CD4-positive, alpha-beta T cell treated with Interleukin-10 for 1 hour (primary cell): ENCODE results near the gene PGF.

Source experiments
- DNase-seq: peaks from one replicate; pipeline ENCODE4 v3.0.0-alpha.2; 2020

Gene PGF

DNA sequence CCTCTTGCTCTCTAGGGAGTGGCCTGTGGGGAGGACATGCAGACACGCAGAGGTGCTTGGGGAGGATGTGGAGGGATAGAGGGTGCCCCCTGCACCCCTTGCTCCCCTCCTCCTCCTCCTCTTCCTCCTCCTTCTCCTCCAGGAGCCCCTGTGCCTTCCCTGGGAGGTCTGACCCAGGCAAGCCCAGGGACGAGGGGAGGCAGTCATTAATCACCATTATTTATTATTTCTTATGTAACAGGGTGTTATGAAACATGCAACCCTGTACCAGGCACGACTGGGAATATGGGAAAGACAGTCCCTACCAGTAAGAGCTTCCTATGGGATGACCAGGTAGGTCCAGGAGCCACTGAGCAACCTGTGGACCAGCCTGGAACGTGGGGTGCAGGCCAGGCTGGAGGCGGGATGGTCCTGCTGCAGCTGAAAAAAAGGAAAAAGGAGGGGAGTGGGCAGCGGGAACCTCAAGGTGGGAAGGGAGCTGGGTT, 22.5 kb upstream of the PGF start:
- DNase-seq, result no peak

DNA sequence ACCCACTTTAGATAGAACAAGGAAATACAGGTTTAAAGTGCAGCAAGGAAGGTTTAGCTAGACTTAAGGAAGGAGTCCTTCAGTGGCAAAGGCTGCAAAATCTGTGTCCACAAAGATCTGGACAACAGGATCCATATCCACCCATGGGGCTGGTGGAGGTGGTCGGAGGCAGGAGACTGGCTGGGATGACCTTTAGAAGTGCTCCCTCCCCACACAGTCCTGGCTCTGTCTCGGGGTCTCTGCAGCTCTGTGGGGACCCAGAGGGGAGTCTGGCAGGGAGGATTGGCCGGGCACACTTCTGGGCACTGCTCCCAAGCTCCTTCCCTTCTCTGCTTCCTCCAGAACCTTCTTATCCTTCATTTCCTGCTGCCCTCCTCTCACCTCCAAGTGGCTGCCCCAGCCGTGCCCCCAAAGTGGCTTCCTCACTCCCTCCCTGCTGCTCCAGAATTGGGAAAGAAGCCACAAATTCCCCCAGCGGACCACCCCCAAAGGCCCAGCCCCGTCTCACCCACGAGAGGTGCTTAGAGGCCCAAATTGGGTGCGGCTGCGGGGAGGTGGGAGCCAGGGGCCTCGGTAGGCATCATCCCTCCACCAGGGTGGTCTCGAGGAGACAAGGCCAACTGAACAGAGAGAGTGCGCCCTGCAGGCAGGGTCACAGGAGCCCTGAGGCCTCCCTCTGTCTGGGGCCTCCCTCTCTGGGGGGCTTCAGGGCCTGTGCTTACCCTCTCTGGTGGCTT, 21.9 kb upstream of the PGF start:
- no peak for DNase-seq

DNA sequence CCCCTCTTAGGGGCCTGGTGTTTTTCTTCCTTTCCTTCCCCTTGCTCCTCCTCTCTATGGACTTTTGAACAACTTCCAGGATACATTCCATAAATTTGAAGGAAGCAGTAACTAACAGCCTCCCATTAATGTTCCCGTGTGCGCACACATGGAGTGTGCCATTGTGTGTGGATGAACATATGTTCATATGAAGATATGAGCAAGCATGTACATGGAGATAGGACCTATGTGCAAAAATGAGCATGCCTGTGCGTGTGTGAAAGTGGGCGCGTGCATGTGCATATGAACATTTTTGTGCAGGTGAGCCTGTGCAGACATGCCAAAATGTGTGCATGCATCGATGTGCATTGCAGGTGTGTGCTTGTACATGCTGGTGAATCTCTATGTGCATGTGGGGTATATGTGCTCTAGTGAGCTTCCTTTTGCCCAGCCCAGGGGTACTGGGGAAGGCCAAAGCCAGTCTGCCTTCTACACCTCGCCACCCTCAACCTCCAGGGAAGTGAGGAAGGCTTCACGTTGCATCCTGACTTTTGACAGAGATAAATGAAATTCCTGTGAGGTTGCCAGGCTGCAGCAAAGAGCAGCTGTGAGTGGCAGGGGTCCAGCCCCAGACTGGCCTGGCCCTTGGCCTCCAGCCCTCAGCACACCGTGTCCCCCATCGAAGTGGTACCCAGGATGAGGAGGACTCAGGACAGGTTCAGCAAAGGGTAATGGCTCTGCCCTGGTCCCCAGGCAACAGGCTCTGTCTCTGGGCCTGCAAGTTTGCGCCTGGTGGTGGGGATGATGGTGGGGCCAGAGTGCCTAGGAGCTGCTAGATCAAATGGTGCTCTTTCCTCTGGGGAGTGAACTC, 21.1 kb upstream of the PGF start:
- no peak for DNase-seq

DNA sequence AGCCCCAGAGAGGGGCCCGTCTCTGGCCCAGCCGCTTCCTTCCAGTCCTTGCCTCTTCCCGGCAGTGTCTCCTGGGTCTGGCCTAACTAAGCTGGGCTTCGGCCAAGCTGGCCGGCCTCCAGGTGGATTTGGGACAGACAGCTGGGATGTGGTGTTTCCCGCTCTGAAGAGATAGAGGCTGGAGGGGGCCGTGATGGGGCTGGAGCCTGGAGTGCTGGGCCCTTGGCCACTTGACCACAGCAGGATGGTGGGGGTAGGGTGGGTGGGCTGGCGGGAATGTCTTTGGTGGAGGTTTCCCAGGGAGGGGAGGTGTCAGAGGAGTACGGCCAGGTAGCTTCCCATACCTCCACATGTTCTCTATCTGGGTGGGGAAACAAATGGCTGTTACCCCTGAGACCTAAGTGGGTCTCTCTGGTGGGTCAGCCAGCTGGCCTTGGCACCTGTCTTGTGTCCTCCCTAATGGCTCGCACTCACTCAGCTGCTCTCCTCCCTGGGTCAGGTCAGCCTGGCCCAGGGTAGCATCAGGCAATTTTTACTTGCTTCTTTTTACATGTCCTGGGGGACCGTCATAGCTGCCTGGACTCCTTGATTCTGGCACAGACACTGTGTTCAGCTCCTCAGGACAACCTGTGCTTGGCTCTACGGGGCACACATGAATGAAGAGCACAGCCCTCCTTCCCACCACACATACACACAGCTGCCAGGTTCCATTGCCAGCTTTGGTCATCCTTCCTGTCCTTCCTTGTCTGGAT, 19.8 kb upstream of the PGF start:
- DNase-seq, result no peak

DNA sequence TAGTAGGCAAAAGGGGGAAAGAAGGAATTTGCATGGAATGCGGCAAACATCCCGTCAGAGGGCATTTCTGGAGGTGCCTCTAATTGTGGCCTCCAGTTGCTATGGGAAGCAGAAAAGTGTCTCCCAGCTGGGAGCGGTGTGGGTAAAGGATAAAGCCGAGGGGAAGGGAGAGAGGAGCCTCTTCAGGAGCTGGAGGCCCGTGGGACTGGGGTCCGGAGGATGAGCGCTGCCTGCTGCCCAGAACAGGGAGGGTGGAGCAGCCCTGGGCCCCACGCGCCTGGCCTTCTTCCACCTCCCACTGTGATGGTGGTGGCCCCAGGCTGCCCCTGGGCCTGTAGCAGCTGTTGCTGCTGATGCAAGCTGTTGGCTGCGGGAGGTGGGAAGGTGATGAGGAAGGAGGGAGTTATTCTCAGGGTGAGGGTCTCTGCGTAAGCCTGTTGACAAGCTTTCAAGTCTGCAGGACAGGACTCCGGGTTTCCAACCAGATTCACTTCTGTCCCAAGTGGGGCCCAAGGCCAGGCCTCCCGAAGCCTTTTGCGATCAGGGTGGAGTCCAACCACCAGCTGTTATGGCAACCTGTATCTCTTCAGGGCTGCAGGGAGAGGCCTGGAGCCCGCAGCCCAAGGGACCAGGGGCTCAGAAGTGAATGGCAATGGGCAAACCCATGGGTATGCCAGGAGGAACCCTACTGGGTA, 19.1 kb upstream of the PGF start:
- no peak for DNase-seq

DNA sequence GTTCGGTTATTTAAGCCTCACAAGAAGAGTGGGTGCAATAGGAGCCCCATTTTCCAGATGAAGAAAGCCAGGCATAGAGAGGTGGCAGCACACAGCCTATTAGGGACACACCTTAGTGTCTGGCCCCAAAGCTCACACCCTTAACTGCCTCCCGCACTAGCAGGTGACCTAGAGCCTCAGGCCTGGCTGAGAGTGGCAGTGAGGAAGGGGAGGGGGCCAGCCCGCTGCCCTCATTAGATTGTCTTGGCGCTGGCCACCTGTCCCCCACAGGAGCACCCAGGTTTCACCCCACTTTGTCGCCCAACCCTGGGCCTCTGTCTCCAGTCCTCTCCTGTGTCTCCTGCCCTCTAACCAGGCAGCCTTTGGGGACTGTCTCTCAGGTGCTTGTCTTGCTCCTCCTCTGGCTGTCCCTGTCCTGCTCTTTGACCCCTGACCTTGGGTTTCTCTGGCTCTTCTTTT, 18.5 kb upstream of the PGF start:
- DNase-seq, result no peak

DNA sequence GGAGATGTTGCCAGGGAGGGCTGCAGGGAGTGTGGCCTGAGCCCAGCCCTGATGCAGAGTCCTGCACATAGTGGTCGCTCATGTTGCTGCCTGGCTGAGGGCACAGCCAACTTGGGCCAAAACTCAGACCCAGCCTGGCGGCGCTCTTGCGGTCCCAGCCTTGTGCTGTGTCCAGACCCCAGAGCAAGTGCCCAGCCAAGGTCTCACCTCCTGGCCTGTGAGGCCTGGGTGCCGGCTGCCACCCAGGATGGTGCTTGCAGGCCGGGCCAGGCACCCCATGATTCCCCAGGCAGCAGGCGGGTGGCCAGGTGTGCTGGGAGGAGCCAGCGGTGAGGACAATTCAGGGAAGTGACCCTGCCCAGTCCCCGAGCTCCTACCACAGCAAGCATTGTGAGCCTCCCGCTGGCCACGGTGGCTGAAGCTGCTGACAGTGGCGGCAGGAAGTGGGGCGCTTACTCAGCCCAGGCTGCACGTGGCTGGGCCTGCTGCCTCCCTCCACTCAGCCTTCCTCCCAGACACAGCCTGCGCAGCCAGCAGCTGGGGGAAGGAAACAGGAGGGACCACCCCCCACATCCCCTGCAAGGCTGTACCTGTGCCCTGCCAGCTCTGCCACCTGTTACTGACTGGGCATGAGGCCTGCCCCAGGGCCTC, 17.7 kb upstream of the PGF start:
- no peak for DNase-seq

DNA sequence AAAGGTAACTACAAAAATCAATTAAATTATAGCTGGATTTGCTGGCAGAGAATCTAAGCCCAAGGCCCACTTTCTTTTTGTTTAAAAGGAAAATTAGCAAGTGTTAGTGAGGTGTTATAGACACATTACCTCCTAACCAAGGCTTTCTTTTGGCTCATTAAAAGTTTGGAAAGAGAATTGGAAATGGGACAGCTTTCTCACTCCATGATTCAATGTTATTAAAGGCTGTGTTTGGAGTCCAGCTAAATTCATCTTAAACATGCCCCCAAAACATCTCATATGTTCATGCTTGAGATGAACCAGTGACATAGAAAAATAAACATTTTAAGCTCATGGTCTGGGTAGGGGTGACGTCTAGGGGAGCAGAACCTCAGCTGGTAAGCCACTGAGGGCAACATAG, 13.4 kb upstream of the PGF start:
- DNase-seq, result no peak

DNA sequence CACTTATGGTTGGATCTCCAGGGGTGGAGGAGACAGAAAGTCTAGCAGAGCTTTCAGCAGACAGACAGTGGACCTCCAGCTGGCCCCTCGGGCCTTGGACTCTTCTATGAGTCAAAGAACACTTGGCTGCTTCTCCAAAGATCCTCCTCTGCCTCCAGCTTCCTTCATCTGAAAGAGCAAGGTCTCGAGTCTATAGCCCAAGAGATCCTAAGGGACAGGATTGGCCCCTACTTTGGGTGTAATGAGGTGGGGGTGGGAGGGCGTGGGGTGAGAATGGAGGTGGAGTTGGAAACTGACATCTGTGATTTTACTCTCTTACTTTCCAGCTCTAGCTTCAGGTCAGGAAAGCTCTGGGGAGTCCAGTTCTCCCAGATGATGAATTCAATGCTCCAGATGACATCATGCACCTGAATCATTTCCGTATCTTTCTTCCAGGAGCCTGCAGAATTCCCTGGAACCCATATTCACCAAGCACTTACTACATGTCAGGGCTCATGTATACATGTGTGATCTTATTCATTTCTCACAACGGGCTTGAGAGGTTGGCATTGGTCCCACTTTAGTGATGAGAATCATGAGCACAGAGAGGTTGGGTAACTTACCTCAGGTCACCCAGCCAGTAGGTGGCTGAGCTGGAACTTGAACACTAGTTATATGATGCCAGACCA, 10.2 kb upstream of the PGF start:
- DNase-seq, result no peak

DNA sequence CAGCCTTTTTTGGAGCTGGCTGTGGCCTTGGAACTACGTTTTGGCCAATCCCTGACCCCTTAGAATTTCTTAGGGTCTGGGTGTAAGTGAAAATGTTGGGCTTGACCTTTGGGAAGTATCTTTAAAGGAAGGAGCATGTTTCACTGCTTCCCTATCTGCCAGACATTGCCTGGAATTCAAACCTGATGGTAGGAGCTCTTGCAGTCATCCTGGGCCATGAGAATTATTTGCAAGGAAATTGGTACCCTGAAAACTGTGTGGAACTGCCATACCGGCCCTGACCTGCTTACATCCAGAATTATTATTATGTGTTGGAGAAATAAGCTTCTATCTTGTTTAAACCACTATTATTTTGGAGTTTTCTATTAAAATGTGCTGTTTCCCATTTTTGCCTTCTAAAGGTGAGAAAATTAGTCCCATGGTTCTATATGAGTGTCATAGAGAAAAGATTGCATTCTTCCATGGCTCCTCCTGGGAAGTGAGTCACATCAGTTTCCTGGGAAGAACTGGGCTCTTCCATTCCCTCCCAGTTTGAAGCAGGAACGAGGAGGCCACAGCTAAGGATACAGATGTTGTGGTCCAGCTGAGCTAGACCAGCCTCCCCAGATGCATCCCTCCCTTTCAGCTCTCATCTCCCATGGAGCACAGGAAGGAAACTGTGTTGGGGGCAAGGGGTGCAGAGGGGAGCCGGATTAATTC, 9.5 kb upstream of the PGF start:
- no peak for DNase-seq

DNA sequence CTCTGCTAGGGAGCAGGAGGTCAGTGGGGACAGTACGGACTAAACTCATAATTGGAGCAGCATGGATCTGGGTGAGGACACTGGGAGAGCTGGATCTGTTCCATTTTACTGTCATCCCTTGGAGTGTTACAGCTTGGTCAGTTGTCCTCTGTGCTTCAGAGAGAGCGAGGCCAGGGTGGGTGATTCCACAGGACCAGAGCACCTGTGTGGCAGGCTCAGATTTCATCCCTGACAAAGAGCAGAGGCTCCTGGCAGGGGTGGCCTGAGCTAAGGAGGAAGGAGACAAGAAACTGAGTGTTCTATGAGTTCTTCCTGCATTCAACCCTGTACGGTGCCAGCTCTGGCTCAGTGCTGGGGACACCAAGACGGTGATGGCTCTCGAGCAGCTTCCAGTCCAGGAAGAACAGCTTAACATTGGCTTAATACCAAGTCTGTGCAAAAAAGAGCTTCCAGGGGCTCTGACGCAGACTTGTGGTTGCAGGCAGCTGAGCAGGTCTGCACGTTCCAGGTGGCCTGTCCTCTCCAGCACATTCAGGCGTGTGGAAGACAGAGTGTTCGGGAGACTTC, 8.4 kb upstream of the PGF start:
- no peak for DNase-seq

DNA sequence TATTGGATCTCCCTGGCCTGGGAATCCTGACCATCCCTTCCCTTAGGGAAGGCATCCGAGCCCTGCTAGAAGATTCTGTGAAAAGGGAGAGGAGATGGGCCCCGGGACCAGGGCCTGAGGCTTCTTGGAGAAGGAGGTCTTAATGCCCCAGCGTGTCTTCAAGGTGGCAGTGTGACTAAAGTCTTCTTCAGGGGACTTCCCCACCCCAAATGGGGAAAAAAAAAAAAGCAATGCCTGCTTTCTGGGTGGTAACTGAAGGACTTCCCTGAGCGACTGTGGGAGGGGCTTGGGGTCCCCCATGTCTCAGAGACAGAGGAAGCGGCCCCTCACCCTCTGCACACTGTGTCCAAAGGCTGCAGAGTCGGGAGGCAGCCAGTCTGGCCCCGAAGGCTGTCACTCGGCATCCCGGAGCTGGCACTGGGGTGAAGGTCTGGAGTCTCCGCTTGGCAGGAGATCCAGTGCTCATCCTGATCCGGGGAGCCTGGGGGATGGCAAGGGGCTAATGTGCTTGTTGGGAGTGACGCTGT, 7.8 kb upstream of the PGF start:
- no peak for DNase-seq

DNA sequence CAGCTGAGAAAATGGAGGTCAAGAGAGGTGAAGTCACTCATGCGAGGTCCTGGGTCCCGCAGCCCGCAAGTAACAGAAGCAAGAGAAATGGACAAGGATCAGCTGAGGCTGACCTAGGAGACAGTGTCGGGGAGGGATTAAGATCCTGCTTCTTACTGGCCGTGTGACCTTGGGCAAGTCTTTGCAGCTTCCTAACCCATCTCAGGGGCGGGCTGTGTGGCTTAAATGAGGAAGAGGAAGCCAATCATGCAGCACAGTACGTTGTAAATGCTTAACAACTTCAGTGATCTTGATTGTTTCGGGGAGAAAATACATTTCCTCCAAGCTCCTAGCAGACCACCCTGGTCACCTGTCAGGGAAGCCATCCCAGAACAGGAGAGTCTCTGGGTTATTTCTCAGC, 7.1 kb upstream of the PGF start:
- DNase-seq, result no peak

DNA sequence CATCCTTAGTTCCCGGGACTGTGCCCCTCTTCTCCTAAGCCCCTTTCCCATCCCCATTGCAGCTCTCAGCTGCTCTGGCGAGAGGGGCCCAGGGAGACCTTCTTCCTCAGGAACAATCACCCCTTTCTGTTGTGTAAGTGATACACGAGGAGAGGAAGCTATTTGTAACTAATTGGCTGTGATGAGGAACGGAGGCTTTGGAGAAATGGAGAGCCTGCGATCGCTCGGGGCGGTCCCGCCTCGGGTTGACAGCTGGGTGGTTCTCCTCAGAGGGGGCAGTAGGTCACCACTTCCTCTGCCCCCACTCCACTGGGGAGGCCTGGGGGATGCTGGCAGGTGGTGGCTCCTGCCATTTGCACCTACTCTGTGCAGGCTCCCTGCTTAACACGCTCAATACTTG, 6.6 kb upstream of the PGF start:
- no peak for DNase-seq

DNA sequence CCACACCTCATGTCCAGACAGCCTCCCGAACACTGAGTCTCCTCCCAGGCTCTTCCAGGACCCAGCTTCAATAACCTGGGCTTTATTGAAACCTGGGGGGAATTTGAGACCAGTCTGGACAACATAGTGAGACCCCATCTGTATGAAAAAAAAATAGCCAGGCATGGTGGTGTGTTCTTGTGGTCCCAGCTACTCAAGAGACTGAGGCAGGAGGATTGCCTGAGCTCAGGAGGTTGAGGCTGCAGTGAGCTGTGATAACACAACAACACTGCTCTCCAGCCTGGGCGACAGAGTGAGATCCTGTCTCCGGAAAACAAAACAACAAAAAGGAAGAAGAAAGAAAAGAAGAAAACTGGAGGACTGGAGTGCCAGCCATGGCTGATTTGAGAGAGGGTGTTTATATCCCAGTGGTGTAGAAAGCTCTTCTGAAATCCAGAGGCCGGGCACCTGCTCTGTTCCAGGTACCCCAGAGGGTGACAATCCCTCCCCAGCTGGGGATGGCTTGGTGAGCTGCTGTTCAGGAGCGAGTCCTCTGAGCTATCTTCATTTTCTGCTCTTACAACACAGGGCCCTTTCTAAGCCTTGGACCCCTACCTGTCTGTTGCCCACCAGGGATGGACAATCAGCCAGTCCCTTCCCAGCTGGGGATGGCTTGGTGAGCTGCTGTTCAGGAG, 6.0 kb upstream of the PGF start:
- no peak for DNase-seq

DNA sequence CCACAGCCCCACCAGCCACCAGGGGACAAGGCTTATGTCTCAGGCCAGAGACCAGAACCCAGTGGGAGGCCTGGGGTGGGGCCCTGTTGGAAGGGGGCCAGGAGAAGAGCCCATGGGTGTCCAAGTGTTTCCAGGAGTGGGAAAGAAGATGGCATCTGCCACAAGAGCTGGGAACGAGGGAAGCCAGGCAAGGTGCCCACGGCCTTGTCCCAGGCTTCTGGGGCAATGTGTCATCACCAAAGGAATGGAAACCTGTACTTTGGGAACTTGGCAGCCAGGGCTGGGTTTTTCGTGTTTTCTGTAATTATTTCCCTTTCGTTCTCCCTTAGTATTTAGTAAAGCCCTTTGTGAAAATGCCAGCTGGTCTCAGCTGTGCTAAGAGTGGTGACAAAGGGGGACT, 5.3 kb upstream of the PGF start:
- DNase-seq, result no peak

DNA sequence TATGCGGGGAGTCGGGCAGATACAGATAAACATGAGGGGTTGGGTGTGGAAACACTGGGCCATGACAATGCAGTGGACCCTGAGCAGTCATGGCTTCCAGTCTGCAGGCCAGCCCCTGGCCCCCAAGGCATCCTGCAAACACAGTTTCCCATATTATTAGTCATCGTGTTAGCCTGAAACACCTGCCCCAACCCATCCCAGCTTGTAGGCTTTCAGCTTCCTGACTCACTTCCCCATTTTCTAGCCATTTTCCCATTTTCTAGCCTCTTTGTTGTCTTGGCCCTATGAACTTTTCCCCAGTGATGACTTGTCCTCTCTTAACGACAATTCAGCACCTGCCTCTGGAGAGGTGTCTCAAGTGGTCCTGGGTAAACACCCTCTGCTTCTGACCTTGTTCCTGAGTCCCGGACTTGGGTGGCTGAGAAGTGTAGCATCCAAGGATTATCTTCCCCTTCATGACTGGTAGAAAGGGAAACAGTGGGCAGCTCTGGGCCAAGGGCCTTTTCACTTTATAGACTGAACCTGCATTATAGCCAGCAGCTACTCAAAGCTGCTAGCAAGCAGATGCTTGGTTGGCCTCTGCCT, 4.3 kb upstream of the PGF start:
- DNase-seq, result no peak

DNA sequence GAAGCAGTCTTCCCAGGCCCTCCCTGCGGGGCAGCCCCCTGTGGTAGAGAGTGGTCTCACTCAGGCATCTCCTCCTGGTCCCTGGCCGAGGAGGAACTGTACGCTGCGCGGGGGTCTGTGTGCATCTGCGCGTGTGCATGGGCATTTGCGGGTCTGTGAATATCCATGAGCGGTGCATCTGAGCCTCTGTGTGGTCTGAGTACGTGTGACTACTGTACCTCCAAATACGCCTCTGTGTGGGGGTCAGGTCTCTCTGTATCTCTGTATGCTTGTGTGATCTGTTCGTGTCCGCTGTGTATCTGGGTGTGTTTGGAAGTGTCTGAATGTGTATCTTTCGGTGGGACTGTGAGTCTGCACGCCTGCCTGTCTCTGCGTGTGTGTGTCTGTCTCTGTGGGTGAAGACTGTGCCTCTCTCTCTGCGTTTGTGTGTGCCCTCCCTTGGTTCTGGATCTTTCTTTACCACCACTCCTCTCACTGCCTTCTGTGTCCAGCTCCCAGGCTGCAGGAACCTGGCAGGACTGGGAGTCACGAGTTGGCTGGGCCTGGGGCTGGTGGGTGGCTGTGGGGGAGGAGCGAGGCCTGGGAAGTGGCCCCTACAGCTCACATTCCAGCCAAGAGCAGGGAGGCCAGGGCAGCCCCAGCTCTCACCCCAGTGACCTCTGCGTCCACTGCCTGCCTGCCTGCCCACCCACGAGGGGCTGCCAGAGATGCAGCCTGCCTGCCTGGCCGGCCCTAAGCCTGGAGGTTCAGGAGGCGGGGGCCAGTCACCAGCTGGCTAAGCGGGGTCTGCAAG, 1.1 kb upstream of the PGF start:
- no peak for DNase-seq

DNA sequence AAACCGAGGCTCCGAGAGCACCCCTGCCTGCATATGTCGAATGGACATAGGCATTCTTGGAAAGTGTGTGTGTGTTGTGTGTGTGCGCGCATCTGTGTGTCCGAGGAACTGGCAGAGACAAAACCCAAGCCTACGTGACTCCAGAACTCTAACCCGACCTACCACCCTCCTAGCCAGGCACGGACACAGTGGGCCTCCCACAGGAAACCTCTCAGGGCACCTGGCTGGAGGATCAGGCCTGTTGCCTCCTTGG, 556 bp upstream of the PGF start:
- DNase-seq, result no peak
